Measurements from ENCODE around the gene COX4I1. TPM values are rescaled to one million over a fixed set of nuclear protein-coding genes. Genes with fewer than 3 reads are reported as not detected.

Gene COX4I1
- total and polyA plus RNA-seq, 10 of the 15 experiments (the other 5 are each of a cell fraction or from before 2014, with no cell fraction given), result 480 to 1,889 (median 872) TPM

DNA sequence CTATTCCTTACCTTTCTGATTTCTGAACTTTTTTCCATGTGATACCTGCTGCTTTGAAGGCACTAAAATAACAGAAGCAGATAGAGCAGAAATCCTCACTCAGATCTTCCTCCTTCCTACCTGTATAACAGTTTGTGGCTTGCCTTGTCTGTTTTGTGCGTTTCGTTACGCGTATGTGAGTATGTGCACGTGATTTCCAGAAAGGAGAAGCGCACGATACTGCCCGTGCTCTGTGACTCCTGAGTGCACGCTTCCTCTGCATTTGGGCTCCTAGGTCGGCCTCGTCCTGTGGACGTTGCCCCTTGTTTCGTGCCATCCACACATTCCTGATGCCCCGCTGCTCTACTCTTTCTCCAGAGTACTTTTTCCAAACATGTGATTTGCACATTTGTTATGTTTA is 4.1 kb downstream of the COX4I1 start:
- FAIRE-seq (no peak), DNase-seq (ENCODE audit: low read depth, low spot score) (no peak), ATAC-seq (no peak)
- CTCF ChIA-PET, result interaction anchor here (0.6 to 1.4 kb wide), 4 partner anchors 16 to 241 kb away, joined by 3 to 6 read pairs (median 4); no protein-coding TSS in a partner anchor
- Histone ChIP-seq H3K4me1 (ENCODE audit: control insufficient read depth, insufficient read depth, low read length) (peaks cover 11% of the 10 kb centered on the region), H3K9me3 (replicated peaks; ENCODE audit: control insufficient read depth, insufficient read depth, low read length) (no peaks in the 10 kb centered on the region), H3K27me3 (replicated peaks in 1 of 2; ENCODE audit: control insufficient read depth in 2 of 2, insufficient read depth in 2 of 2, low read length in 1 of 2) (no peaks in the 10 kb centered on the region), H3K9ac (ENCODE audit: control insufficient read depth, insufficient read depth, low read length) (no peak overlapping the region), H3K36me3 (ENCODE audit: control insufficient read depth in 2 of 2, insufficient read depth in 2 of 2, low read length in 1 of 2) (peaks cover 14 to 21% of the 10 kb centered on the region in 2 experiments), H4K20me1 (ENCODE audit: control insufficient read depth, insufficient read depth) (peaks cover 4% of the 10 kb centered on the region; the same call in 1 of the 2 replicates), H3K79me2 (ENCODE audit: control insufficient read depth, insufficient read depth, low read length) (peaks cover 47% of the 10 kb centered on the region), H3K27ac (ENCODE audit: control insufficient read depth, insufficient read depth) (0 out of 2 replicates have a peak overlapping the region, but pooled peaks have one; percentile 28), H2AFZ (ENCODE audit: control insufficient read depth, low read depth, low read length) (no peak overlapping the region), H3K4me3 (no peak overlapping the region), H3K4me2 (ENCODE audit: control insufficient read depth, insufficient read depth) (peak overlapping the region; percentile 30)
- WGBS (ENCODE audit: insufficient coverage, insufficient replicate concordance, low lambda C conversion rate, missing lambda C conversion rate), result 30% methylated on average over 14 of the region's 14 CpGs
- TF ChIP-seq FOXM1 (IDR thresholded peaks at IDR 0.05; ENCODE audit: low read depth, low read length) (no peak), TARDBP (IDR thresholded peaks at IDR 0.05; ENCODE audit: borderline replicate concordance) (no peak), BCL11A (IDR thresholded peaks at IDR 0.05; ENCODE audit: low read depth, low read length) (no peak), HDAC6 (IDR thresholded peaks at IDR 0.05; ENCODE audit: unreplicated experiment) (no peak), NR2C2 (IDR thresholded peaks at IDR 0.05; ENCODE audit: borderline replicate concordance, control insufficient read depth, insufficient read length, low read depth) (no peak), RAD51 (IDR thresholded peaks at IDR 0.05) (peak; percentile 17; the same call in 1 of the 2 replicates), SRF (IDR thresholded peaks at IDR 0.05; ENCODE audit: low read depth in 2 of 2, low read length in 2 of 2) (no peak), POLR2A (IDR thresholded peaks at IDR 0.05; ENCODE audit: low read depth, low read length) (0 out of 2 replicates have a peak, but pooled peaks have one; percentile 36), JUND (IDR thresholded peaks at IDR 0.05; ENCODE audit: low read depth, low read length) (no peak), SPI1 (IDR thresholded peaks at IDR 0.05; ENCODE audit: borderline replicate concordance, insufficient read depth, low read depth, low read length) (peak; percentile 31; the same call in 1 of the 2 replicates), POLR2AphosphoS5 (IDR thresholded peaks at IDR 0.05; ENCODE audit: low read length) (peak; percentile 47; the same call in 1 of the 2 replicates), TAF1 (IDR thresholded peaks at IDR 0.05; ENCODE audit: borderline replicate concordance, low read depth, low read length) (no peak), RB1 (IDR thresholded peaks at IDR 0.05; ENCODE audit: borderline replicate concordance) (no peak), ATF7 (IDR thresholded peaks at IDR 0.05; ENCODE audit: low read depth) (no peak), CEBPB (IDR thresholded peaks at IDR 0.05; ENCODE audit: borderline replicate concordance in 1 of 2, low read depth in 2 of 2, low read length in 2 of 2) (no peak), BHLHE40 (IDR thresholded peaks at IDR 0.05; ENCODE audit: borderline replicate concordance in 1 of 2, low read depth in 2 of 2, low read length in 1 of 2) (peak; percentile 48 to 70; a peak in 3 of 4 replicates), SUZ12 (IDR thresholded peaks at IDR 0.05; ENCODE audit: unreplicated experiment) (no peak), SMAD1 (IDR thresholded peaks at IDR 0.05; ENCODE audit: low read depth, partially characterized antibody) (no peak), NR2C1 (IDR thresholded peaks at IDR 0.05) (no peak)
- TF ChIP-seq, protein P1, sequence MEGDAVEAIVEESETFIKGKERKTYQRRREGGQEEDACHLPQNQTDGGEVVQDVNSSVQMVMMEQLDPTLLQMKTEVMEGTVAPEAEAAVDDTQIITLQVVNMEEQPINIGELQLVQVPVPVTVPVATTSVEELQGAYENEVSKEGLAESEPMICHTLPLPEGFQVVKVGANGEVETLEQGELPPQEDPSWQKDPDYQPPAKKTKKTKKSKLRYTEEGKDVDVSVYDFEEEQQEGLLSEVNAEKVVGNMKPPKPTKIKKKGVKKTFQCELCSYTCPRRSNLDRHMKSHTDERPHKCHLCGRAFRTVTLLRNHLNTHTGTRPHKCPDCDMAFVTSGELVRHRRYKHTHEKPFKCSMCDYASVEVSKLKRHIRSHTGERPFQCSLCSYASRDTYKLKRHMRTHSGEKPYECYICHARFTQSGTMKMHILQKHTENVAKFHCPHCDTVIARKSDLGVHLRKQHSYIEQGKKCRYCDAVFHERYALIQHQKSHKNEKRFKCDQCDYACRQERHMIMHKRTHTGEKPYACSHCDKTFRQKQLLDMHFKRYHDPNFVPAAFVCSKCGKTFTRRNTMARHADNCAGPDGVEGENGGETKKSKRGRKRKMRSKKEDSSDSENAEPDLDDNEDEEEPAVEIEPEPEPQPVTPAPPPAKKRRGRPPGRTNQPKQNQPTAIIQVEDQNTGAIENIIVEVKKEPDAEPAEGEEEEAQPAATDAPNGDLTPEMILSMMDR (IDR thresholded peaks at IDR 0.05 in 2 of 3, conservative IDR thresholded peaks at IDR 0.05 in 1 of 3; ENCODE audit: control insufficient read depth in 2 of 3, extremely low read depth in 1 of 3, insufficient read depth in 1 of 3, low read depth in 3 of 3, low read length in 3 of 3), result no peak
- TF ChIP-seq, protein P2, sequence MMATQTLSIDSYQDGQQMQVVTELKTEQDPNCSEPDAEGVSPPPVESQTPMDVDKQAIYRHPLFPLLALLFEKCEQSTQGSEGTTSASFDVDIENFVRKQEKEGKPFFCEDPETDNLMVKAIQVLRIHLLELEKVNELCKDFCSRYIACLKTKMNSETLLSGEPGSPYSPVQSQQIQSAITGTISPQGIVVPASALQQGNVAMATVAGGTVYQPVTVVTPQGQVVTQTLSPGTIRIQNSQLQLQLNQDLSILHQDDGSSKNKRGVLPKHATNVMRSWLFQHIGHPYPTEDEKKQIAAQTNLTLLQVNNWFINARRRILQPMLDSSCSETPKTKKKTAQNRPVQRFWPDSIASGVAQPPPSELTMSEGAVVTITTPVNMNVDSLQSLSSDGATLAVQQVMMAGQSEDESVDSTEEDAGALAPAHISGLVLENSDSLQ (IDR thresholded peaks at IDR 0.05), result no peak
- in situ Hi-C loops (cut with MboI), result loop anchor here (25.0 kb wide), 1 partner anchor 534 kb away; no protein-coding TSS in a partner anchor
- RAD21 ChIA-PET (ENCODE audit: unreplicated experiment), result interaction anchor here (0.7 kb wide), 1 partner anchor 16 kb away, joined by 3 read pairs; no protein-coding TSS in a partner anchor
- POLR2A ChIA-PET, result interaction anchor here (0.6 kb wide), 1 partner anchor 99 kb away, joined by 9 read pairs; no protein-coding TSS in a partner anchor
- intact Hi-C loops (cut with micrococcal nuclease; ENCODE audit: unreplicated experiment), result no loop called here
- SMC1A ChIA-PET (ENCODE audit: uncharacterized antibody, unreplicated experiment), result interaction anchor here (1.0 to 1.6 kb wide), 2 partner anchors 10 to 18 kb away, joined by 4 to 5 read pairs; no protein-coding TSS in a partner anchor
- BruUV-seq (replicated peaks), result no TSS peak

Measured in GM12878 (cell line).